DOHH2 (cell line): ENCODE measurements around the gene ZNF578.
"Not testable (repeated sequence)": the region's sequence is repeated elsewhere in the genome, so short reads cannot be mapped to it uniquely, and the experiment has no call there.

ENCODE experiments used
- H3F3A ChIP-seq: fragments of 200-600 bp; sonication (generic), shearing (Covaris generic); 2 replicates; pipeline ENCODE4 v1.6.0; 2016; ENCODE audit warnings: antibody characterized with exemption, mild to moderate bottlenecking; ENCODE audit not compliant: control insufficient read depth, insufficient read depth
- H3K27ac ChIP-seq: fragments of 200-600 bp; sonication (generic); 2 replicates; pipeline ENCODE4 v1.5.1; 2014; ENCODE audit warnings: low read depth, mild to moderate bottlenecking, low read length, moderate library complexity
- H3K27me3 ChIP-seq: fragments of 200-600 bp; sonication (generic); 2 replicates; pipeline ENCODE4 v1.6.1; 2014; ENCODE audit warnings: mild to moderate bottlenecking, low read length, mixed read lengths; ENCODE audit not compliant: control insufficient read depth
- H3K36me3 ChIP-seq: fragments of 200-600 bp; sonication (generic); 2 replicates; pipeline ENCODE4 v1.6.1; 2014; ENCODE audit warnings: mild to moderate bottlenecking, low read length, moderate library complexity, mixed read lengths; ENCODE audit not compliant: control insufficient read depth
- H3K4me1 ChIP-seq: fragments of 200-600 bp; sonication (generic); 2 replicates; pipeline ENCODE4 v1.6.1; 2014; ENCODE audit warnings: mild to moderate bottlenecking, low read length, mixed read lengths; ENCODE audit not compliant: control insufficient read depth
- H3K4me2 ChIP-seq: fragments of 200-600 bp; sonication (generic); 2 replicates; pipeline ENCODE4 v1.6.0; 2014; ENCODE audit warnings: mild to moderate bottlenecking, low read length, moderate library complexity
- H3K4me3 ChIP-seq: fragments of 200-600 bp; sonication (generic); 2 replicates; pipeline ENCODE4 v1.5.1; 2014; ENCODE audit warnings: mild to moderate bottlenecking, low read length, mixed read lengths
- H3K79me2 ChIP-seq: fragments of 200-600 bp; sonication (generic); 2 replicates; pipeline ENCODE4 v1.6.1; 2014; ENCODE audit warnings: mild to moderate bottlenecking, low read length, mixed read lengths; ENCODE audit not compliant: control insufficient read depth
- H3K9me2 ChIP-seq: fragments of 200-600 bp; sonication (generic); replicated peaks from 2 replicates; pipeline ENCODE4 v1.6.1; 2014; ENCODE audit warnings: mild to moderate bottlenecking, low read length, mixed read lengths; ENCODE audit not compliant: control insufficient read depth
- H3K9me3 ChIP-seq: fragments of 200-600 bp; sonication (generic); 2 replicates; pipeline ENCODE4 v1.6.1; 2014; ENCODE audit warnings: antibody characterized with exemption, low read length, mixed read lengths; ENCODE audit not compliant: control insufficient read depth, insufficient read depth
- H4K20me1 ChIP-seq: fragments of 200-600 bp; sonication (generic); 2 replicates; pipeline ENCODE4 v1.6.0; 2014; ENCODE audit warnings: low read depth, mild to moderate bottlenecking, antibody characterized with exemption, low read length, moderate library complexity; ENCODE audit not compliant: control insufficient read depth, insufficient read depth
- CTCF ChIP-seq: fragments of 200-600 bp; sonication (generic); IDR thresholded peaks from one replicate; pipeline ENCODE4 v1.5.1; 2014; ENCODE audit warnings: antibody characterized with exemption, mild to moderate bottlenecking, low read depth, low read length; ENCODE audit not compliant: poor library complexity, severe bottlenecking
- EZH2phosphoT487 ChIP-seq: fragments of 200-600 bp; sonication (generic); IDR thresholded peaks from 2 replicates; pipeline ENCODE4 v1.6.1; 2017; ENCODE audit warnings: borderline replicate concordance, mild to moderate bottlenecking, antibody characterized with exemption, low read length, moderate library complexity, mixed read lengths

The ZNF578 gene

GRCh38 chr19:52516191-52516590, 62.8 kb downstream of the ZNF578 start:
- no peak overlapping the region for H3K27ac ChIP-seq
- H4K20me1 ChIP-seq: no peaks in the 10 kb centered on the region
- H3K4me2 ChIP-seq: no peak overlapping the region
- no peaks in the 10 kb centered on the region for H3K79me2 ChIP-seq
- H3K9me2 ChIP-seq: no peaks in the 10 kb centered on the region
- no peak for TF ChIP-seq EZH2phosphoT487
- TF ChIP-seq CTCF: no peak
- no peak overlapping the region for H3K4me3 ChIP-seq
- H3F3A ChIP-seq: no peaks in the 10 kb centered on the region
- H3K27me3 ChIP-seq: no peaks in the 10 kb centered on the region
- H3K4me1 ChIP-seq: no peaks in the 10 kb centered on the region
- H3K36me3 ChIP-seq: no peaks in the 10 kb centered on the region
- H3K9me3 ChIP-seq: peaks cover 8% of the 10 kb centered on the region; the same call in 1 of the 2 replicates

GRCh38 chr19:52518646-52519045, 65.3 kb downstream of the ZNF578 start:
- no peak overlapping the region for H3K27ac ChIP-seq

GRCh38 chr19:52519175-52519574, 65.8 kb downstream of the ZNF578 start:
- H3K4me1 ChIP-seq, H3K79me2 ChIP-seq, H3K9me2 ChIP-seq, H3F3A ChIP-seq, H3K9me3 ChIP-seq, H3K27me3 ChIP-seq, H3K4me3 ChIP-seq, H3K4me2 ChIP-seq, H3K27ac ChIP-seq, H3K36me3 ChIP-seq, H4K20me1 ChIP-seq: not testable (repeated sequence)

More at GRCh38 chr19:52518646-52519045, 65.3 kb downstream of the ZNF578 start:
- no peaks in the 10 kb centered on the region for H3K79me2 ChIP-seq
- H4K20me1 ChIP-seq: no peaks in the 10 kb centered on the region
- H3K9me3 ChIP-seq: no peaks in the 10 kb centered on the region
- H3K27me3 ChIP-seq: no peaks in the 10 kb centered on the region
- TF ChIP-seq CTCF (no peak), EZH2phosphoT487 (no peak)
- H3K36me3 ChIP-seq: no peaks in the 10 kb centered on the region
- H3K4me2 ChIP-seq: no peak overlapping the region
- no peaks in the 10 kb centered on the region for H3K4me1 ChIP-seq
- H3K4me3 ChIP-seq: no peak overlapping the region
- H3K9me2 ChIP-seq: no peaks in the 10 kb centered on the region
- no peaks in the 10 kb centered on the region for H3F3A ChIP-seq

GRCh38 chr19:52520013-52520412, 66.7 kb downstream of the ZNF578 start:
- no peak overlapping the region for H3K4me3 ChIP-seq
- H3K27ac ChIP-seq: no peak overlapping the region
- H3K79me2 ChIP-seq: no peaks in the 10 kb centered on the region
- H3K9me2 ChIP-seq: no peaks in the 10 kb centered on the region
- no peaks in the 10 kb centered on the region for H3F3A ChIP-seq
- no peak for TF ChIP-seq EZH2phosphoT487
- no peak for TF ChIP-seq CTCF
- H3K9me3 ChIP-seq: no peaks in the 10 kb centered on the region
- no peaks in the 10 kb centered on the region for H3K36me3 ChIP-seq
- H3K4me2 ChIP-seq: no peak overlapping the region
- no peaks in the 10 kb centered on the region for H3K27me3 ChIP-seq
- no peaks in the 10 kb centered on the region for H3K4me1 ChIP-seq
- no peaks in the 10 kb centered on the region for H4K20me1 ChIP-seq
